Erythroblast (primary cell): ENCODE measurements around the gene CEP192.

ENCODE experiments used
- GATA1 ChIP-seq: IDR thresholded peaks from 2 replicates; pipeline ENCODE4 v1.6.1; 2011; ENCODE audit warnings: low read depth, mild to moderate bottlenecking, control low read depth, low read length, moderate library complexity
- POLR2A ChIP-seq: IDR thresholded peaks from 2 replicates; pipeline ENCODE4 v1.6.1; 2011; ENCODE audit warnings: mild to moderate bottlenecking, low read length

DNA sequence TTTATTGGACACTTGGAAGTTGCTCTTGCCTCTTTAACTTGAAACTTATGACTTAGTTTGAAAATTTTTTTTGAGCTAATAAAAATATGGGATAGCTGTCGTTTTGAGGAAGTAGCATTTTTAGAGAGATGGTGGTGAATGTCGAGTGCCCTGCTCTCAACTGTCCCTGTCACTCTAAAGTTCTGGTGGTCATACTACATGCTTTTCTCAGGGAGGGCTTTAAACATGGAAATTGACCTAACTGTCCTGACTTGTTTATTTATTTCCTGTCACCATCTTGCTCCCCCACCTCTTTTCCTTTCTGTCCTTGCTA lies 16.0 kb downstream of the CEP192 start:
- TF ChIP-seq POLR2A (no peak), GATA1 (no peak)
